ENCODE data around the gene SPATC1L.

GRCh38 chr21:46125846-46126301, 58.4 kb downstream of the SPATC1L start:
- TF ChIP-seq POLR2AphosphoS5 (IDR thresholded peaks at IDR 0.05; ENCODE audit: low read depth, low read length), result no peak
- no peak for TF ChIP-seq REST (IDR thresholded peaks at IDR 0.05; ENCODE audit: insufficient read depth in 1 of 2, low read depth in 2 of 2, low read length in 2 of 2)
- TF ChIP-seq SIN3A (IDR thresholded peaks at IDR 0.05; ENCODE audit: borderline replicate concordance, insufficient read depth, low read length), result no peak
